ENCODE results near the gene HTT-AS.

- no peak for TF ChIP-seq CTCF (IDR thresholded peaks at IDR 0.05; ENCODE audit: insufficient read depth, low read length, poor library complexity, severe bottlenecking)
- TF ChIP-seq EZH2phosphoT487 (conservative IDR thresholded peaks at IDR 0.05; ENCODE audit: low read length): no peak
Observed at GRCh38 chr4:3026540-3026939, 47.8 kb downstream of the HTT-AS start.
